NCI-H1417 (cell line): Measurements from ENCODE around the gene BMPER.

Experiments
- DNase-seq, 3 experiments: peaks; one replicate each; lab custom pipeline; 2025; lab: John Stamatoyannopoulos, UW

Gene BMPER

DNA sequence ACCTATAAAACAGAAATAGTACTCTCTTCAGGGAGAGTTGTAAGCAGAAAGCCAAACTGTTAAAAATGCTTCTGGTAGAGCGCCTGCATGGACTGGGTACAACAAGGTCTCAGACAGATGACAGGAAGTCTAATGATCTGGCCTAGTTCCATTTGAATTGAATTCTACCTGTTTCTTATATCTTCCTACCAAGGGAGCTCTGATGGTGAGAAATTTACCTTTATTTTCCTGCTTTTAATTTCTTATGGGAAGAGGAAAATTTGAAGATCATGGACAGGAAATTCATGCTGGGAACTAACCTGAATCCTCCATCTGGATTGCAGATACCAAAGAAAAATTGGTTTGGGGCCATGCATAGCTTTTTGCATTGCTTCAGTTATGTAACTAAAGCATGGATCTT lies 63.3 kb downstream of the BMPER start:
- no peak for DNase-seq

GRCh38 chr7:33970536-33970935 lies 65.2 kb downstream of the BMPER start:
- DNase-seq, result no peak

DNA sequence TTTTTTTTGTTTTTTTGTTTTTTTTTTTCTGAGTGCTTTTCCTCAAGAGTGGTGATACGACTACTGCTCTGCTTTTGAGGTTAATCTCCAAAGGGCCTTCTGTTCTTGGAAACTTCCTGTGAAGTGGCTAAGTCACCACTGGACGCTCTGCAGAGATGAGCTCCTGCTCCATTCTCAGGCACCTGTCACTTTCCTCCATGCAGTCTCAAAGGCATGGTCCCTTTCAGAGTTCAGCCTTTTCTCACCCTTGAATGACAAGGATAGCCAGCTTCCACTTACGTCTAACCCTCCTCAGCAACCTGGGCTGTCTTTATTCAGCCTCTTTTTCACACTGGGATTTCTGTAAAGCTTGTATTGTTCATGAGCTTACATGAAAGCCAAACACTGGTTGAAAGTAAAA lies 65.8 kb downstream of the BMPER start:
- no peak for DNase-seq

DNA sequence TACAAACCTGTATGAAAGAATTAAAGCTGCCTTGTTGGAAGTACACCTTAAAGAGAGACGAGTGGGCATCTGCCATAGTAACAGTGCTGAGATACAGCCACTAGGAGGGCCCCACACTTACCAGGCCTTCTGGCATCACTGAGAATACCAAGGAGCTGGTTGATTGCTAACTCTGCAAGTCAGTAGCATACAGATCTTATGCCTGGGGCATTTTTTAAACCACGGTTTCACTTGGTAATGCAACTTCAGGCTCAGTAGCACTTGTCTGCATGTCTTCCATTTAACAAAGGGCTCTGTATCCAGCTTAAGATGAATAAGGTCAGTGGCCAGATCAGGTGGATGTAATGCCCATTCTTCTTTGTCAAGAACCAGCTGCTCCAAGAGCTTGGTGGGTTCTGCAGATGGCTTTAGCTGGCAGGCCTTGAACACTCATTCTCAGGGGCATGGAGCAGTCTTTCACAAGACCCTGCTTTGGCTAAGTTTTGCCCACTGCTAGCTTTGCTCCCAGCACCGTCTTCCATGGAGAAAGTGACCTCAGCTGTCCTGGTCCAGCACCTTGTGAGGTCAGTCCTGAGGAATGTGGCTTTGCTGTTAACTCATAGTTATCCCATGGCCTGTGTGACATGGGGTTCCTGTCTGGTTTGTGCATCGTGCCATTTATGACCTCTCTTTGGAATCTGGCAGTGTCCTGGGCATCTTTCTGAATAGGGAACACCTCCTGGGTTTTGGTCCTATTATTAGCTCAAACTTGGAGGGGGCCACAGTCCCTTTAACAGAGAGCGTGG lies 68.1 kb downstream of the BMPER start:
- no peak for DNase-seq

- no peak for DNase-seq
Observed at GRCh38 chr7:33979300-33979806, 74.0 kb downstream of the BMPER start.

DNA sequence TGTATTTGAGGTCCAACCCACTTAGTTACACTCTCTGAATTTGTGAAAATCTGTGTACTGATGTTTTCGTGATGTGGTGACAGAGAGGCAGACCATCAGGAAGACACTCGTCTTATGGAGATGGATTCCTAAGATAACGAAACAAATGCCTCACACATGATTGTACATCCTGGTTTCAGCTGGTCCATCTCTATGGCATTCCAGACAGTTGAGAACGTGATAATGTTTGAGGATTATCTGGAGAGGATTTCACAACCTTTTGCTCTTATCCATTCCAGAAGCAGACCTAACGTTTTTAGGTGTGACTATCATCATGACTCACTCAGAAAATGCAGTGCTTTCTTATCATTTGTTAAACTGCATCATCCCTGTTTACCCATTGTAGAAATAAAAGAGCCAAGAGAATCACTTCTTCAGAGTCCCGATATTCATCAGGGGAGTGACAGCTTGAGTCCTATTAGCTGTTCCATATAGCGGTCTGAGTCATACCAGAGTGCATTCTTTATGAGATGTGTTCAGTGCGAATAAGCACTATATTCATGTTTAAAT lies 74.5 kb downstream of the BMPER start:
- DNase-seq, result no peak

DNA sequence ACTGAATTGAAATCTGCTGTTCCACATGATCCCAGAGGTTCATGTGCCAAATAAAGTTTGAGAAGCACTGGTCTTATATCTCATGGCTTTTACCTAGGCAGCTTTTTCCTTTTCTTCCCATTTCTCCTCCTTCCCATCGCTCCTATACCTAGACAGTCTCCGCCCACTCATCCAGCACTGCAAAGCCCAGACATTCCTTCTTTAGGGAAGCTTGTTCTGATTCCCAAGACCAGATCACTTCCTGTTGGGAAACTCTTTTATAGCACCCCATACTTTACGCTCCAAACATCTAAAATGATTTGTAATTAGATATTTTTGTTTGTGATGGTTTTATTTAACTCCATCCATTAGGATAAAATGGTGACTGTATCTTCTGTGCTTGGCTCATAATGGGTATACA lies 75.9 kb downstream of the BMPER start:
- no peak for DNase-seq

- DNase-seq, result no peak
Observed at GRCh38 chr7:33981671-33982424, 76.5 kb downstream of the BMPER start.

- peak in 1 of 3 experiments; percentile 35 for DNase-seq
Observed at GRCh38 chr7:33982425-33982786, 77.1 kb downstream of the BMPER start.

DNA sequence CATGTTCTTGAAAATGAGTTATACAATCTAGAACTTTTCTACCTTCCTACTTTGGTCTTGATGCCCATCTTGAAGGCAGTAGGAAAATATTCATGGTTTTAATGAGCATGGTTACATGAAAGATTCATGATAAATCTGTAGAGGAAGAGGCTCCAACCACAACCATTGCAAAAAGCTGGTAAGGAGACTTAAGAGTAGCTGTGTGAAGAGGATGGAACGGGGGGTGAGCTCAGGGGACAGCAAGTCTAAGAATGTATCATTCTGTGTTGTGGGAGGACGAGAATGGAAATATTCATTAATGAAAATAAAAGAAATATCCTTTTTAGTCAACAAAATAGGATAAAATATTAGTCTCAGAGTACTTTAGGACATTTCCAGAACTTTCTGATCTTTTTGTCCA lies 81.1 kb downstream of the BMPER start:
- DNase-seq, result no peak

- DNase-seq, result no peak
Observed at GRCh38 chr7:33986951-33987947, 81.9 kb downstream of the BMPER start.

GRCh38 chr7:33996899-33997298 lies 91.6 kb downstream of the BMPER start:
- no peak for DNase-seq

DNA sequence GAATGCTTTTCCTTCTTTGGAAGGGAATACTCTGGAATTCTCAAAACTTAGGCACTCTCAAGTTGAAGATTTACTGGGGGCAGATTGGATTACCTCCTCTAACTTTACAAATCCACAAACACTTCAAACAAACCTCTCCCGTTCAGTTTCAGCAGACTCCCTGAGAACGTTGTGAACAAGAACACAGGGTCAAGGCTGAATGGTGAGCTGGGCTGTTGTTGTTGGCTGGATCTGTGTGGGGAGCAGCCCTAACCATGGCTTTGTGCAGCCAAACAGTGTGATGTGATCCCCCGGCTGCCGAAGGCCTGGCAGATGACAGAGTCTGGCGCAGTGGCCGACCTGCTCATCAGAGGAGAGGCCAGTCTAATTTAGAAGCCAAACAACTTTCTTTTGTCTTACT lies 93.1 kb downstream of the BMPER start:
- DNase-seq, result no peak

- DNase-seq, result no peak
Observed at GRCh38 chr7:34011017-34011695, 105.8 kb downstream of the BMPER start.

GRCh38 chr7:34011696-34012095 lies 106.4 kb downstream of the BMPER start:
- no peak for DNase-seq

DNA sequence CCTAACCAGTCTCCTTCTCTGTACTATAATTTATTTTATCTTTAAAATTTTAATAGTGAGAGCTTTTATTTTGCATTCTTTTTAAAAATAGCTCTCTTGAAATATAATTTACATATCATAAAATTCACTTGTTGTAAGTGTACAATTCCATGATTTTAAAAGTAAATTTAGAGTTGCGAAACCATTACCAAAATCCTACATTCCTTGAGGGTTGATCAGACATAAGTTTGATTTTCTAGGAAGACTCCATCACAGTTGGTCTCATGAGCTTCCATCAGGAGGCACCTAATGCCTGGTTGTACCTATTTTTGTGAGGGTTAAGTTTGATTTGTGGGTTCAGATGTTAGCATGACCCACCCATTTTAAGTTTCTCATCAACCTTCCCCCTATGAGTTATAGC lies 108.1 kb downstream of the BMPER start:
- no peak for DNase-seq

DNA sequence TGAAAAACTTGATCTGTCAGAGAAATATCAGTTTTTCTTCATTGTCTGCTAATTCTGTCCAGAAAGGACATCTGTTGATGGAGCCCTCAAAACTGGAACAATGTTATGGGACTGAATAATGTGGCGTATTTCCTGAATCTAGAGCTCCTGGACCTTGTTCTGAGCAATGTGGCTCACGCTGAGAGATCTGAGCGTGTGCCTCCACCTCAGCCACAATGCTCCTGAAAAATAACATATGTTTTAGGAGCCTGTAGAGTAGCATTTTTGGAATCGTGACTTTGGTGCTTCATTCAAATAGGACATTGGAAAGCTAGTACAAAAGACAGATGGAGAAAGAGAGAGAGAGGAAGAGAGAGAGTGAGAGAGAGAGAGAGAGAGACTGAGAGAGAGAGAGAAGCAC lies 110.3 kb downstream of the BMPER start:
- DNase-seq, result no peak

DNA sequence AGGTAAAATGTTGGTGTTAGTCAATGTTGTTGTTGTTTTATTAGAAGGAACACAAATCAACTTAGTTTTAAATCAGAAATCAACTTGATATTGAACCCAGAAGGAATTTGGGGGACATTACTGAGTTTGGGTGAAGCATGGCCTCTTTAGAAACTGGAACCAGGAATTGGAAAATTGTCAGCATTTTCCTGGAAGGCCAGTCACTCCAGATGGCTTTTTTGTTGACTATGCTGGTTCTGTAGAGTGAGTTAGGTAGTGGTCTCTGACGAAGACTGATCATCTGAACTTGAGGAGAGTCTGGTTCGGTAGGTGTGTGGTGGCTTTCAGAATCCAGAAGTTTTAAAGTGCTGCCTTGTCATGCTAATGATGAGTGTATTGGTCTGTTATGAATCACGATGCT lies 111.5 kb downstream of the BMPER start:
- DNase-seq, result no peak

DNA sequence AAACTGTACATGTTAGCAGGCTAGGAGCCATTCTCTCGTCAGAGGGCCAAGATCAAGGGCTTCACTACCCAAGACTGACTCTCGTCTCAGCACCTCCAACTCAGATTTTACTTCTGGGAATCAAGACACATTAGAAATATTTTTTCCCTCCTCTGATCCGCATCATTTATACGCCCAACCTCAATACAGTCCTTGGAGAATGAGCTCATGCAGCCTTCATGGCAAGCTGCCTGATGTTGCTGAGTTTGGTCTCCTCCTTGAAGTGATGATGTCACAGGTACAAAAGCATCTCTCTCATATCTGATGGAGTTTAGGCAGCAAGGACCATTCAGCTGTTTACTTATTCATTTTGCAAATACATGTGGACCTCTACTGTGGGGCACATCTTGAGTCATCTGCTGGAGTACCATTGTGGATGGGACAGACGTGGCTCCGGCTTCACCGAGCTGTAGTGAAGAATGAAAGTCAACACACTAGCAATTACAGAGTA lies 114.0 kb downstream of the BMPER start:
- peak; percentile 3 to 69 (median 23) for DNase-seq

DNA sequence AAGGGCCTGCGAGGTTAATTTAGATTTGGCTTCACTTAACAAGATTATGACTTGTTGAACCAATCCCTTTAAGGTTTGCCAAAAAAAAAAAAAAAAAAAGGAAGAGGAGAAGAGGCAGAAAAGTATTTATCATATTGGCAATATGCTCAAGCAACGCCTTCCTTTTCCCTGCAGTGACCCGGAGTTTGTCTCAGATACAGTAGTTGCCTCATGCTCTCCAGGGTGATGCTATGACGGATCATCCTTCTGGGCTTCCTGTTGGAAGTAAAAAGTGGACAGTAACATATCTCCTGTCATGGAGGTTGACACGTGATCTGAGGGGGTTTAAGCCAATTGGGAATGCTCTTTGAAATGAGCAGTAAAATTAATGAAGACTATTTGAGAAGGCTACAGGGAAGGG lies 117.3 kb downstream of the BMPER start:
- DNase-seq, result no peak

- no peak for DNase-seq
Observed at GRCh38 chr7:34025600-34025999, 120.3 kb downstream of the BMPER start.
